Measurements from ENCODE around the gene ZNF273.

Gene ZNF273

GRCh38 chr7:64873517-64873916 is 29.6 kb upstream of the ZNF273 start:
- POLR2A ChIA-PET, result no interaction called here
- 86% methylated on average over 5 of the region's 5 CpGs for WGBS (ENCODE audit: insufficient coverage)
- CTCF ChIA-PET, result no interaction called here

GRCh38 chr7:64874114-64874513 is 29.0 kb upstream of the ZNF273 start:
- CTCF ChIA-PET, result no interaction called here
- peaks cover 0 to 45% (median 24%) of the 10 kb centered on the region in 5 experiments for H3K9me3 ChIP-seq (ENCODE audit: control extremely low read depth in 1 of 5, control insufficient read depth in 4 of 5, insufficient read depth in 2 of 5, low read depth in 1 of 5, low read length in 4 of 5)
- WGBS (ENCODE audit: insufficient coverage), result 93% methylated on average over 7 of the region's 10 CpGs
- no peak for DNase-seq
- no peak overlapping the region for H3K4me3 ChIP-seq (ENCODE audit: control insufficient read depth in 1 of 7, extremely low read depth in 1 of 7, insufficient read depth in 4 of 7, low read depth in 2 of 7, low read length in 6 of 7)
- H3K27me3 ChIP-seq (replicated peaks in 2 of 5; ENCODE audit: control insufficient read depth in 4 of 5, insufficient read depth in 5 of 5, low read length in 4 of 5), result peaks cover 0 to 11% (median 2%) of the 10 kb centered on the region in 5 experiments
- H3K36me3 ChIP-seq (ENCODE audit: control insufficient read depth in 4 of 4, insufficient read depth in 4 of 4, low read length in 3 of 4), result no peaks in the 10 kb centered on the region
- POLR2A ChIA-PET, result no interaction called here
- peaks cover 0 to 7% (median 3%) of the 10 kb centered on the region in 4 experiments for H3K4me1 ChIP-seq (ENCODE audit: control extremely low read depth in 1 of 4, control insufficient read depth in 4 of 4, insufficient read depth in 4 of 4, low read length in 3 of 4)
- H3K27ac ChIP-seq (ENCODE audit: insufficient read depth in 1 of 2, low read depth in 1 of 2, low read length in 2 of 2, poor library complexity in 1 of 2, severe bottlenecking in 2 of 2), result no peak overlapping the region

More at GRCh38 chr7:64873517-64873916, 29.6 kb upstream of the ZNF273 start:
- no peaks in the 10 kb centered on the region for H3K36me3 ChIP-seq (ENCODE audit: control insufficient read depth in 4 of 4, insufficient read depth in 4 of 4, low read length in 3 of 4)
- DNase-seq, result no peak
- peaks cover 0 to 11% (median 2%) of the 10 kb centered on the region in 5 experiments for H3K27me3 ChIP-seq (replicated peaks in 2 of 5; ENCODE audit: control insufficient read depth in 4 of 5, insufficient read depth in 5 of 5, low read length in 4 of 5)
- peaks cover 0 to 45% (median 20%) of the 10 kb centered on the region in 5 experiments for H3K9me3 ChIP-seq (ENCODE audit: control extremely low read depth in 1 of 5, control insufficient read depth in 4 of 5, insufficient read depth in 2 of 5, low read depth in 1 of 5, low read length in 4 of 5)
- H3K4me1 ChIP-seq (ENCODE audit: control extremely low read depth in 1 of 4, control insufficient read depth in 4 of 4, insufficient read depth in 4 of 4, low read length in 3 of 4), result peaks cover 0 to 7% (median 3%) of the 10 kb centered on the region in 4 experiments
- H3K27ac ChIP-seq (ENCODE audit: insufficient read depth in 1 of 2, low read depth in 1 of 2, low read length in 2 of 2, poor library complexity in 1 of 2, severe bottlenecking in 2 of 2), result no peak overlapping the region
- H3K4me3 ChIP-seq (ENCODE audit: control insufficient read depth in 1 of 7, extremely low read depth in 1 of 7, insufficient read depth in 4 of 7, low read depth in 2 of 7, low read length in 6 of 7), result no peak overlapping the region

GRCh38 chr7:64874562-64875250 is 28.4 kb upstream of the ZNF273 start:
- Histone ChIP-seq H3K36me3 (ENCODE audit: control insufficient read depth in 4 of 4, insufficient read depth in 4 of 4, low read length in 3 of 4) (no peaks in the 10 kb centered on the region), H3K9me3 (ENCODE audit: control extremely low read depth in 1 of 5, control insufficient read depth in 4 of 5, insufficient read depth in 2 of 5, low read depth in 1 of 5, low read length in 4 of 5) (peaks cover 0 to 48% (median 25%) of the 10 kb centered on the region in 5 experiments), H3K27me3 (replicated peaks in 2 of 5; ENCODE audit: control insufficient read depth in 4 of 5, insufficient read depth in 5 of 5, low read length in 4 of 5) (peaks cover 0 to 11% (median 2%) of the 10 kb centered on the region in 5 experiments), H3K27ac (ENCODE audit: insufficient read depth in 1 of 2, low read depth in 1 of 2, low read length in 2 of 2, poor library complexity in 1 of 2, severe bottlenecking in 2 of 2) (no peak overlapping the region), H3K4me3 (ENCODE audit: control insufficient read depth in 1 of 7, extremely low read depth in 1 of 7, insufficient read depth in 4 of 7, low read depth in 2 of 7, low read length in 6 of 7) (no peak overlapping the region), H3K4me1 (ENCODE audit: control extremely low read depth in 1 of 4, control insufficient read depth in 4 of 4, insufficient read depth in 4 of 4, low read length in 3 of 4) (peaks cover 0 to 7% (median 3%) of the 10 kb centered on the region in 4 experiments)
- POLR2A ChIA-PET, result no interaction called here
- CTCF ChIA-PET, result no interaction called here
- no peak for DNase-seq
- WGBS (ENCODE audit: insufficient coverage), result 84% methylated on average over 23 of the region's 23 CpGs

- Histone ChIP-seq H3K36me3 (ENCODE audit: control insufficient read depth in 4 of 4, insufficient read depth in 4 of 4, low read length in 3 of 4) (no peaks in the 10 kb centered on the region), H3K27me3 (replicated peaks in 2 of 5; ENCODE audit: control insufficient read depth in 4 of 5, insufficient read depth in 5 of 5, low read length in 4 of 5) (peaks cover 0 to 11% (median 2%) of the 10 kb centered on the region in 5 experiments), H3K27ac (ENCODE audit: insufficient read depth in 1 of 2, low read depth in 1 of 2, low read length in 2 of 2, poor library complexity in 1 of 2, severe bottlenecking in 2 of 2) (no peak overlapping the region), H3K9me3 (ENCODE audit: control extremely low read depth in 1 of 5, control insufficient read depth in 4 of 5, insufficient read depth in 2 of 5, low read depth in 1 of 5, low read length in 4 of 5) (peaks cover 0 to 49% (median 28%) of the 10 kb centered on the region in 5 experiments), H3K4me1 (ENCODE audit: control extremely low read depth in 1 of 4, control insufficient read depth in 4 of 4, insufficient read depth in 4 of 4, low read length in 3 of 4) (peaks cover 0 to 7% (median 3%) of the 10 kb centered on the region in 4 experiments), H3K4me3 (ENCODE audit: control insufficient read depth in 1 of 7, extremely low read depth in 1 of 7, insufficient read depth in 4 of 7, low read depth in 2 of 7, low read length in 6 of 7) (no peak overlapping the region)
- DNase-seq, result no peak
- ChIA-PET POLR2A (no interaction called here), CTCF (no interaction called here)
- WGBS (ENCODE audit: insufficient coverage), result 87% methylated on average over 18 of the region's 18 CpGs
Measured at GRCh38 chr7:64875258-64875657, 27.8 kb upstream of the ZNF273 start.

- 92% methylated on average over 23 of the region's 23 CpGs for WGBS (ENCODE audit: insufficient coverage)
- Histone ChIP-seq H3K27ac (ENCODE audit: insufficient read depth in 1 of 2, low read depth in 1 of 2, low read length in 2 of 2, poor library complexity in 1 of 2, severe bottlenecking in 2 of 2) (no peak overlapping the region), H3K4me1 (ENCODE audit: control extremely low read depth in 1 of 4, control insufficient read depth in 4 of 4, insufficient read depth in 4 of 4, low read length in 3 of 4) (peaks cover 0 to 7% (median 3%) of the 10 kb centered on the region in 4 experiments), H3K36me3 (ENCODE audit: control insufficient read depth in 4 of 4, insufficient read depth in 4 of 4, low read length in 3 of 4) (no peaks in the 10 kb centered on the region), H3K9me3 (ENCODE audit: control extremely low read depth in 1 of 5, control insufficient read depth in 4 of 5, insufficient read depth in 2 of 5, low read depth in 1 of 5, low read length in 4 of 5) (peaks cover 0 to 49% (median 29%) of the 10 kb centered on the region in 5 experiments), H3K27me3 (replicated peaks in 2 of 5; ENCODE audit: control insufficient read depth in 4 of 5, insufficient read depth in 5 of 5, low read length in 4 of 5) (peaks cover 0 to 13% (median 2%) of the 10 kb centered on the region in 5 experiments), H3K4me3 (ENCODE audit: control insufficient read depth in 1 of 7, extremely low read depth in 1 of 7, insufficient read depth in 4 of 7, low read depth in 2 of 7, low read length in 6 of 7) (no peak overlapping the region)
- DNase-seq, result no peak
- ChIA-PET POLR2A (no interaction called here), CTCF (no interaction called here)
Measured at GRCh38 chr7:64875658-64876406, 27.2 kb upstream of the ZNF273 start.

GRCh38 chr7:64876792-64877713 is 26.0 kb upstream of the ZNF273 start:
- WGBS (ENCODE audit: insufficient coverage), result 24% methylated on average over 37 of the region's 39 CpGs
- CTCF ChIA-PET, result no interaction called here
- H3K4me1 ChIP-seq (ENCODE audit: control extremely low read depth in 1 of 4, control insufficient read depth in 4 of 4, insufficient read depth in 4 of 4, low read length in 3 of 4), result peaks cover 0 to 7% (median 3%) of the 10 kb centered on the region in 4 experiments
- no peaks in the 10 kb centered on the region for H3K36me3 ChIP-seq (ENCODE audit: control insufficient read depth in 4 of 4, insufficient read depth in 4 of 4, low read length in 3 of 4)
- peak; percentile 61 to 75 (median 74) for DNase-seq
- peak overlapping the region in 6 of 7 experiments; percentile 2 to 69 (median 47) for H3K4me3 ChIP-seq (ENCODE audit: control insufficient read depth in 1 of 7, extremely low read depth in 1 of 7, insufficient read depth in 4 of 7, low read depth in 2 of 7, low read length in 6 of 7)
- H3K27me3 ChIP-seq (replicated peaks in 2 of 5; ENCODE audit: control insufficient read depth in 4 of 5, insufficient read depth in 5 of 5, low read length in 4 of 5), result peaks cover 0 to 25% (median 6%) of the 10 kb centered on the region in 5 experiments
- H3K9me3 ChIP-seq (ENCODE audit: control extremely low read depth in 1 of 5, control insufficient read depth in 4 of 5, insufficient read depth in 2 of 5, low read depth in 1 of 5, low read length in 4 of 5), result peaks cover 0 to 51% (median 33%) of the 10 kb centered on the region in 5 experiments
- POLR2A ChIA-PET, result no interaction called here
- H3K27ac ChIP-seq (ENCODE audit: insufficient read depth in 1 of 2, low read depth in 1 of 2, low read length in 2 of 2, poor library complexity in 1 of 2, severe bottlenecking in 2 of 2), result no peak overlapping the region

Data from common myeloid progenitor, CD34-positive (primary cell).